Endothelial cell of umbilical vein (primary cell): ENCODE results near the gene TMEM62. TPM values are rescaled to one million over a fixed set of nuclear protein-coding genes. Genes with fewer than 3 reads are reported as not detected.

Source experiments
- BruUV-seq: library from RNA; stranded (reverse); fragments of 400-500 nt; replicated peaks from 2 replicates; lab custom pipeline; 2021; lab: Mats Ljungman, UMichigan
- CTCF ChIA-PET: fragments of 300-600, 350-600 bp; sonication (Branson Sonifier 250); formaldehyde crosslinking; loops from one replicate; lab custom pipeline; 2021; ENCODE audit warnings: antibody characterized with exemption, inconsistent platforms; lab: Charles Lee
- POLR2A ChIA-PET: fragments of 300-600, 350-600 bp; sonication (Branson Sonifier 250); formaldehyde crosslinking; loops from one replicate; lab custom pipeline; 2021; ENCODE audit warnings: antibody characterized with exemption, inconsistent platforms; lab: Charles Lee
- DNase-seq: peaks from one replicate; pipeline ENCODE4 v3.0.0-alpha.2; 2011; ENCODE audit warnings: low read depth, low spot score
- FAIRE-seq: peaks from 2 replicates; lab custom pipeline; 2011; peaks lifted over from hg19 to GRCh38; lab: Jason Lieb, UNC
- H2AFZ ChIP-seq: 2 replicates; pipeline ENCODE4 v1.6.0; 2012; ENCODE audit warnings: low read depth, low read length, control low read depth, inconsistent platforms
- H3K27ac ChIP-seq: 2 replicates; pipeline ENCODE4 v1.5.1; 2011; ENCODE audit warnings: low read depth, mild to moderate bottlenecking, control low read depth, low read length, moderate library complexity; ENCODE audit not compliant: insufficient read depth
- H3K27me3 ChIP-seq, 2 experiments: 2 replicates each; pipeline versions ENCODE4 v1.6.0 to v1.6.1; 2011; ENCODE audit warnings: low read length in 2 of 2, mixed read lengths in 1 of 2; ENCODE audit not compliant: control insufficient read depth in 2 of 2, insufficient read depth in 2 of 2
- H3K36me3 ChIP-seq, 2 experiments: 2 replicates in 1 of 2; 3 replicates in 1 of 2; pipeline ENCODE4 v1.5.1; 2011; ENCODE audit warnings: low read length in 2 of 2, mild to moderate bottlenecking in 1 of 2, moderate library complexity in 1 of 2; ENCODE audit not compliant: control insufficient read depth in 2 of 2, insufficient read depth in 2 of 2; ENCODE audit errors: extremely low read depth in 1 of 2
- H3K4me1 ChIP-seq: 3 replicates; pipeline ENCODE4 v1.5.1; 2011; ENCODE audit warnings: mild to moderate bottlenecking, low read length; ENCODE audit not compliant: control insufficient read depth, insufficient read depth; ENCODE audit errors: extremely low read depth
- H3K4me2 ChIP-seq: 2 replicates; pipeline ENCODE4 v1.6.1; 2011; ENCODE audit warnings: low read length, control low read depth, mixed read lengths; ENCODE audit not compliant: insufficient read depth
- H3K4me3 ChIP-seq, 3 experiments: fragments of 200-600 bp in 1 of 3; sonication (generic), shearing (Covaris generic) in 1 of 3; replicated peaks in 1 of 3; 2 replicates each; pipeline ENCODE4 v1.5.1; 2011 to 2016; ENCODE audit warnings: control low read depth in 3 of 3, low read length in 3 of 3, mild to moderate bottlenecking in 2 of 3, inconsistent platforms in 1 of 3, low read depth in 1 of 3, moderate library complexity in 1 of 3; ENCODE audit not compliant: insufficient read depth in 1 of 3
- H3K79me2 ChIP-seq: 2 replicates; pipeline ENCODE4 v1.6.0; 2012; ENCODE audit warnings: low read length, inconsistent platforms; ENCODE audit not compliant: control insufficient read depth, insufficient read depth
- H3K9ac ChIP-seq: replicated peaks from 2 replicates; pipeline ENCODE3; 2011; ENCODE audit warnings: low read length, control low read depth; ENCODE audit not compliant: insufficient read depth; ENCODE audit errors: extremely low read depth
- H3K9me1 ChIP-seq: replicated peaks from 3 replicates; pipeline ENCODE4 v1.6.0; 2011; ENCODE audit warnings: mild to moderate bottlenecking, low read length; ENCODE audit not compliant: control insufficient read depth, insufficient read depth; ENCODE audit errors: extremely low read depth
- H3K9me3 ChIP-seq: replicated peaks from 2 replicates; pipeline ENCODE4 v1.5.1; 2012; ENCODE audit warnings: low read length, inconsistent platforms; ENCODE audit not compliant: control insufficient read depth, insufficient read depth
- H4K20me1 ChIP-seq: replicated peaks from 2 replicates; pipeline ENCODE3; 2011; ENCODE audit warnings: mild to moderate bottlenecking, low read length; ENCODE audit not compliant: control insufficient read depth, insufficient read depth; ENCODE audit errors: extremely low read depth
- EZH2 ChIP-seq: IDR thresholded peaks from 2 replicates; pipeline ENCODE4 v1.6.1; 2012; ENCODE audit warnings: borderline replicate concordance, low read depth, mild to moderate bottlenecking, moderate library complexity, low read length, inconsistent platforms; ENCODE audit not compliant: severe bottlenecking
- FOS ChIP-seq: IDR thresholded peaks from 2 replicates; pipeline ENCODE4 v1.6.1; 2011; ENCODE audit warnings: mild to moderate bottlenecking, low read length, moderate library complexity, borderline replicate concordance; ENCODE audit not compliant: insufficient read depth
- GATA2 ChIP-seq: IDR thresholded peaks from 2 replicates; pipeline ENCODE4 v1.7.0; 2011; ENCODE audit warnings: low read depth, mild to moderate bottlenecking, moderate library complexity, mixed read lengths, low read length; ENCODE audit not compliant: insufficient read length, insufficient read depth
- JUN ChIP-seq: IDR thresholded peaks from 2 replicates; pipeline ENCODE4 v1.6.1; 2011; ENCODE audit warnings: borderline replicate concordance, low read depth; ENCODE audit not compliant: insufficient read length, insufficient read depth
- MYC ChIP-seq: IDR thresholded peaks from one replicate; pipeline ENCODE4 v1.6.1; 2011; ENCODE audit warnings: mild to moderate bottlenecking, low read depth, low read length
- POLR2A ChIP-seq: IDR thresholded peaks from 2 replicates; pipeline ENCODE4 v1.6.1; 2012; ENCODE audit warnings: low read depth, mild to moderate bottlenecking, control low read depth, low read length
- POLR2AphosphoS5 ChIP-seq: IDR thresholded peaks from 2 replicates; pipeline ENCODE4 v1.6.1; 2012; ENCODE audit warnings: low read depth, mild to moderate bottlenecking, control low read depth, low read length, moderate library complexity; ENCODE audit not compliant: insufficient read depth
- dilution Hi-C: fragments of 300-500 bp; cut with MboI; formaldehyde crosslinking; loops from one replicate; pipeline ENCODE4 v1.15.0; 2019; ENCODE audit warnings: low sequenced_read_pairs; ENCODE audit not compliant: extremely low pct_ligation_motif_present
- intact Hi-C: fragments of 100-400 bp; cut with micrococcal nuclease; formaldehyde crosslinking; loops from one replicate; pipeline ENCODE4 v1.10.0; 2022
- polyA plus RNA-seq, 4 experiments: library from polyadenylated mRNA; depleted of rRNA in 3 of 4; stranded (reverse) in 3 of 4; unstranded in 1 of 4; fragments of >200 nt; gene quantifications; 2 replicates each; pipeline versions ENCODE4 v1.2.1 to v1.2.3, GENCODE V29; 2011 to 2012; ENCODE audit warnings: missing spikeins in 1 of 4
- total RNA-seq: library from RNA; stranded (reverse); gene quantifications from 2 replicates; pipeline ENCODE4 v1.2.3, GENCODE V29; 2021
- TF ChIP-seq, protein P1 (sequence below), 2 donors: IDR thresholded peaks; 1 replicate in 1 of 2; 2 replicates in 1 of 2; pipeline ENCODE4 v1.5.1; 2011; ENCODE audit warnings: low read length in 2 of 2, mild to moderate bottlenecking in 2 of 2, moderate library complexity in 2 of 2, control low read depth in 1 of 2, inconsistent platforms in 1 of 2, low read depth in 1 of 2; ENCODE audit not compliant: insufficient read depth in 1 of 2; ENCODE audit errors: extremely low read depth in 1 of 2
- TF ChIP-seq, protein P2 (sequence below): IDR thresholded peaks from 2 replicates; pipeline ENCODE4 v1.6.1; 2011; ENCODE audit not compliant: insufficient read depth, insufficient read length

The TMEM62 gene
- total and polyA plus RNA-seq, 2 donors (not counting 3 experiments of a cell fraction or from before 2014, with no cell fraction given): 10.4 to 22.2 TPM

DNA sequence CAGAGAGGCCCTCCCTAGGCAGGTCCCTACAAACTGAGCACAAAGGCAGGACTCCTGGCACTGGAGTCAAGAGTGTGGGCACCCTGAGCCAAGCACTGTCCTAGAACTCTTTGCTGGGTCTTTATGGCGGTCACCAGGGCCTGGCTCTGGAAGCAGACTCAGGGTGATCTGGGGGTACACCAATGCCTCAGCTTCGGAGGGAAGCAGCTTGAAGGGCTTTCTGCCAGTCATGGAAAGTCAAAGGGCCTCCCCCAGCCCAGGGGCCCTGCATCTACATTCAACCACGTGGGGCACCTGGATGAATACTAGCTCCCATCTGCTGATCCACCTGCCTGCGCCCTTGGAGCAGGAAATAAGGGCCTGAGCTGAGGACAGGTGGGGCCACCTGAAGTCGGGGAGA, 80.1 kb downstream of the TMEM62 start:
- Histone ChIP-seq H3K9me1 (no peaks in the 10 kb centered on the region), H3K9me3 (no peaks in the 10 kb centered on the region), H3K4me2 (no peak overlapping the region), H3K9ac (no peak overlapping the region), H3K79me2 (no peaks in the 10 kb centered on the region), H4K20me1 (no peaks in the 10 kb centered on the region), H3K27ac (no peak overlapping the region), H3K4me1 (no peaks in the 10 kb centered on the region), H3K36me3 (no peaks in the 10 kb centered on the region), H3K27me3 (peaks cover 5 to 10% of the 10 kb centered on the region in 2 experiments), H3K4me3 (no peak overlapping the region), H2AFZ (no peak overlapping the region)
- dilution Hi-C loops: no loop called here
- intact Hi-C loops: no loop called here
- no peak for TF ChIP-seq JUN
- no peak for TF ChIP-seq EZH2
- no peak for TF ChIP-seq POLR2A
- TF ChIP-seq GATA2: no peak
- TF ChIP-seq, protein P1, sequence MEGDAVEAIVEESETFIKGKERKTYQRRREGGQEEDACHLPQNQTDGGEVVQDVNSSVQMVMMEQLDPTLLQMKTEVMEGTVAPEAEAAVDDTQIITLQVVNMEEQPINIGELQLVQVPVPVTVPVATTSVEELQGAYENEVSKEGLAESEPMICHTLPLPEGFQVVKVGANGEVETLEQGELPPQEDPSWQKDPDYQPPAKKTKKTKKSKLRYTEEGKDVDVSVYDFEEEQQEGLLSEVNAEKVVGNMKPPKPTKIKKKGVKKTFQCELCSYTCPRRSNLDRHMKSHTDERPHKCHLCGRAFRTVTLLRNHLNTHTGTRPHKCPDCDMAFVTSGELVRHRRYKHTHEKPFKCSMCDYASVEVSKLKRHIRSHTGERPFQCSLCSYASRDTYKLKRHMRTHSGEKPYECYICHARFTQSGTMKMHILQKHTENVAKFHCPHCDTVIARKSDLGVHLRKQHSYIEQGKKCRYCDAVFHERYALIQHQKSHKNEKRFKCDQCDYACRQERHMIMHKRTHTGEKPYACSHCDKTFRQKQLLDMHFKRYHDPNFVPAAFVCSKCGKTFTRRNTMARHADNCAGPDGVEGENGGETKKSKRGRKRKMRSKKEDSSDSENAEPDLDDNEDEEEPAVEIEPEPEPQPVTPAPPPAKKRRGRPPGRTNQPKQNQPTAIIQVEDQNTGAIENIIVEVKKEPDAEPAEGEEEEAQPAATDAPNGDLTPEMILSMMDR (IDR thresholded peaks at IDR 0.05; ENCODE audit: extremely low read depth in 1 of 2, insufficient read depth in 1 of 2, low read depth in 1 of 2, low read length in 2 of 2): no peak
- TF ChIP-seq, protein P2, sequence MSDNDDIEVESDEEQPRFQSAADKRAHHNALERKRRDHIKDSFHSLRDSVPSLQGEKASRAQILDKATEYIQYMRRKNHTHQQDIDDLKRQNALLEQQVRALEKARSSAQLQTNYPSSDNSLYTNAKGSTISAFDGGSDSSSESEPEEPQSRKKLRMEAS: no peak
- TF ChIP-seq MYC: no peak
- TF ChIP-seq FOS: no peak
- TF ChIP-seq POLR2AphosphoS5: no peak
- BruUV-seq: no TSS peak
- FAIRE-seq (no peak), DNase-seq (no peak)
- ChIA-PET CTCF (interaction anchor here (0.9 to 3.8 kb wide), 4 partner anchors 9 to 72 kb away, joined by 3 to 27 read pairs (median 15); no protein-coding TSS in a partner anchor), POLR2A (no interaction called here)
